ENCODE data around the gene AKNA.

- TF ChIP-seq, protein P1, sequence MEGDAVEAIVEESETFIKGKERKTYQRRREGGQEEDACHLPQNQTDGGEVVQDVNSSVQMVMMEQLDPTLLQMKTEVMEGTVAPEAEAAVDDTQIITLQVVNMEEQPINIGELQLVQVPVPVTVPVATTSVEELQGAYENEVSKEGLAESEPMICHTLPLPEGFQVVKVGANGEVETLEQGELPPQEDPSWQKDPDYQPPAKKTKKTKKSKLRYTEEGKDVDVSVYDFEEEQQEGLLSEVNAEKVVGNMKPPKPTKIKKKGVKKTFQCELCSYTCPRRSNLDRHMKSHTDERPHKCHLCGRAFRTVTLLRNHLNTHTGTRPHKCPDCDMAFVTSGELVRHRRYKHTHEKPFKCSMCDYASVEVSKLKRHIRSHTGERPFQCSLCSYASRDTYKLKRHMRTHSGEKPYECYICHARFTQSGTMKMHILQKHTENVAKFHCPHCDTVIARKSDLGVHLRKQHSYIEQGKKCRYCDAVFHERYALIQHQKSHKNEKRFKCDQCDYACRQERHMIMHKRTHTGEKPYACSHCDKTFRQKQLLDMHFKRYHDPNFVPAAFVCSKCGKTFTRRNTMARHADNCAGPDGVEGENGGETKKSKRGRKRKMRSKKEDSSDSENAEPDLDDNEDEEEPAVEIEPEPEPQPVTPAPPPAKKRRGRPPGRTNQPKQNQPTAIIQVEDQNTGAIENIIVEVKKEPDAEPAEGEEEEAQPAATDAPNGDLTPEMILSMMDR (IDR thresholded peaks at IDR 0.05), result no peak
- no peak for TF ChIP-seq POLR2A (IDR thresholded peaks at IDR 0.05)
Measured at GRCh38 chr9:114310471-114311450, 77.0 kb downstream of the AKNA start.
